CD4-positive, alpha-beta T cell treated with Interleukin-2 at 100 ng/mL for 4 hours (primary cell): ENCODE measurements around the gene MBD6.
"Not testable (repeated sequence)": the region's sequence is repeated elsewhere in the genome, so short reads cannot be mapped to it uniquely, and the experiment has no call there.

ENCODE experiments used
- DNase-seq: peaks from one replicate; pipeline ENCODE4 v3.0.0-alpha.2; 2020; ENCODE audit warnings: low spot score

The MBD6 gene

DNA sequence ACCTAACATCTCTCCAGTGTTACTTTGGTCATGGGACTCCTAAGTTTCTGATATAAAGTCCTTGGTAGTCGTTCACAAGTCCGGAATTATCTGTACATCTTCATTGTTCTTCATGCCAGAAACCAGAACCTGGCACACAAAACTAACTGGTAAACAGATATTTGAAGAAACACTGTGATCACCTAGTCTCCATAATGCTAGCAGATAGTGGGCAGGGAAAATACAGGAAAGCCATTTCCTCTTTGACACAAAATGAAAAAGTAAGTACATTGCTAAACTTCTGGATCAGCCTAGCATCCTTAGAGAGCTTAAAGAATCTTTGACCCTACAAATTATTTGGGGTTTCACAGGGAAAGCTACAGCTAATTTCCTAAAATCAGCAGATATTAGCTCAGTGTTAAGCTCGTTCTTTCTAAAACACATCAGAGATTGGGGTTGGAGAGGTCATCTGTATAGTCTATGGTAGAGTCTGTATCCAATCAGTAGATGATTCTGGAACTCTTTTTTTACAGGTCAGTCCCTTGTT is 7.2 kb upstream of the MBD6 start:
- no peak for DNase-seq

- DNase-seq: no peak
Observed at GRCh38 chr12:57515934-57516541, 6.6 kb upstream of the MBD6 start.

DNA sequence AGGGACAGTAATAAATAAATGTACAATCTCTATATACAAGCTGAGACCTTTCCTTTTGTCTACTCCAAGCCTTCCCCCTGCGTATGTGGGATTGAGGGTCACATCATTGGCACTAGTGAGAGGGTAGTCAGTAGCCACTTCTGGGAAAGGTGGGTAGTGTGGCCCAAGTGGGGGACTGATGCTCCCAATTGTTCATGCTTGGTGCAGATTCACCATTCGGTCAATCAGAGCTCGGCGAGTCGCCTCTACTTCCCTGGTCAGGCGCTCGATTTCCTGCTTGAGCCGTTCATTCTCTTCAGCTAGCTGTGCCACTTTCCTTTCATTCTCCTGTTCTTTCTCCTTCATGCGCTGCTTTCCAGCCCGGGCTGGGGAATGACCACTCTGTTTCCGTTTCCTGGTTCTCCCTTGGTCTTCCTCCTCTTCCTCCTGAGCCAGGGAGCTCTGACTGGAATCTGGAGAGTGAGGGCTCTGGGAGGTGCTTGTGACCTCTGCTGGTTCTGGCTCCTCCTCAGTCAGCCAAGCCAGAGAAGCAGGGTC is 5.9 kb upstream of the MBD6 start:
- no peak for DNase-seq

GRCh38 chr12:57517187-57517586 is 5.4 kb upstream of the MBD6 start:
- DNase-seq: no peak

DNA sequence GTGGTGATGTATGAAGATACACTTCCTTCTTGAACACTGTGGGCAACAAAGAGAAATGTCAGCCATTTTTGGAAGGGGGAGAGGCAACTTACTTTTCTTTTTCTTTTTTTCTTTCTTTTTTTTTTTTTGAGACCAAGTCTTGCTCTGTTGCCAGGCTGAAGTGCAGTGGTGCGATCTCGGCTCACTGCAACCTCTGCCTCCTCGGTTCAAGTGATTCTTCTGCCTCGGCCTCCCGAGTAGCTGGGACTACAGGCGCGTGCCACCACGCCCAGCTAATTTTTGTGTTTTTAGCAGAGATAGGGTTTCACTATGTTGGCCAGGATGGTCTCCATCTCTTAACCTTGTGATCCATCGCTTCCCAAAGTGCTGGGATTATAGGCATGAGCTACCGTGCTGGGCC is 4.9 kb upstream of the MBD6 start:
- DNase-seq: not testable (repeated sequence)

- no peak for DNase-seq
Observed at GRCh38 chr12:57518176-57518919, 4.3 kb upstream of the MBD6 start.

- DNase-seq: no peak
Observed at GRCh38 chr12:57518920-57519795, 3.5 kb upstream of the MBD6 start.

- peak; percentile 13 for DNase-seq
Observed at GRCh38 chr12:57519796-57520052, 2.9 kb upstream of the MBD6 start.

GRCh38 chr12:57520053-57520818 is 2.4 kb upstream of the MBD6 start, which contains the start of gene DDIT3:
Gene DDIT3, minus strand, starts transcription at chr12:57520514. Its CDS starts 3,108 bp downstream, at chr12:57517406.
- peak; percentile 99 for DNase-seq

GRCh38 chr12:57521525-57522010 is 1.1 kb upstream of the MBD6 start:
- peak; percentile 11 for DNase-seq

- peak; percentile 28 for DNase-seq
Observed at GRCh38 chr12:57522887-57523705, 472 bp downstream of the MBD6 start.

DNA sequence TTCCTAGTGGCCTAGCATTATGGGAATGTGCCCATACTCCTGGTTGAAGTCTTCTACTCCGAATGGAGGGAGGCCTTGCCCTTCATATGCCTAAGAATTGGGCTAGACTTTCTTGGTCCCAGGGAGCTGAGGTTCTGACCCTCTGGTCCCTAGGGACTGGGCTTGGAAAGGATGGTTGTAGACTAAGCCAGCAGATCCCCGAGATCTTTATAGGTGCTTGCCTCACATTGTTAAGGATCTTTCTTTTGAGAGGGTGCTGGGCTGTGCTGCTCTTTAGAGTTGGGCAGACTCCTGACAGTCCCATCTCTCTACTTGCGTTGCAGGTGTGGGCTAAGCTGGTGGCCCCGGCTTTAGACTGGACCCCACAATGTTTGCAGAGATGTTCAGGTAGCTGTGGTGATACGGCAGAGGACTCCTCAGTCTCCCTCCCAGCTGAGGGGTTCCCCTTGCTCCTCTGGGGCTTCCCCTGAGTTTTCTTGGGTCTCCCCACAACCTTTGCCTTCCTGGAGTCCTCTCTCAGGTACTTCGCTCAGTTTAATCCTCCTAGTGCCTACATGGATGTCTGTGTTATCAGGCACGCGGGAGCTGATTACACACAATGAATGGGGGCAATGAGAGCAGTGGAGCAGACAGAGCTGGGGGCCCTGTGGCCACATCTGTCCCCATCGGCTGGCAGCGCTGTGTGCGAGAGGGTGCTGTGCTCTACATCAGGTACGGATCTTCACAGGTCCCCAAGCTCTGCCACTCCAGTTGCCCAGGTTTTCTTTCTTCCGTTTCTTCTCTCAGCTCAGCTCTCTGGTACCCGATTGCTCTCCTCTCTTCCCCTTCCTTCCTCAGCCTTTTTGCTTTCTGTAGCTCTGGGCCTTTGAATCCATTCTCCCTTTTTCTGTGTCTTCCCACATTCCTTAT is 1.3 kb downstream of the MBD6 start:
- no peak for DNase-seq

DNA sequence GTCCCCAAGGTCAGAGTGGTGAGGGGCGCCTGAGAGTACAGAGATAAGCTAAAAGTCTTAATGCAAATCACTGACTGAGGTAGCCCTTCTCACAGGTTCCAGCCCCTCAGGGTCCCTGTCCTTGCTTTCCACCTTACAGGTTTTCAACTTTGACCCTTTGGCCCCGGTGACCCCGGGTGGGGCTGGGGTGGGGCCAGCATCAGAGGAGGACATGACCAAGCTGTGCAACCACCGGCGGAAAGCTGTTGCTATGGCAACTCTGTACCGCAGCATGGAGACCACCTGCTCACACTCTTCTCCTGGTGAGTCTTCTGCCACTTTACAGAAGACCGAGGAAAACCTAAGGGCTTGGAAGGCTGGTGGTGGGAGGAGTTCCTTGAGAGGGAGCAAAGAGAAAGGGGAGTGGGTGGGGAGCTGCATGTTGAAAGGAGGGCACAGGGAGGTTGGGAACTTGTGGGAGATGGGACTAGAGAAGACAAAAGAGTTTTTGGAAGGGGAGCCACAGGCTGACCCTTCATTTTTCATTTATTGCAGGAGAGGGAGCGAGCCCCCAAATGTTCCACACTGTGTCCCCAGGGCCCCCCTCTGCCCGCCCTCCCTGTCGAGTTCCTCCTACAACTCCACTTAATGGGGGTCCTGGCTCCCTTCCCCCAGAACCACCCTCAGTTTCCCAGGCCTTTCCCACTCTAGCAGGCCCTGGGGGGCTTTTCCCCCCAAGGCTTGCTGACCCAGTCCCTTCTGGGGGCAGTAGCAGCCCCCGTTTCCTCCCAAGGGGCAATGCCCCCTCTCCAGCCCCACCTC is 2.4 kb downstream of the MBD6 start:
- DNase-seq: no peak

DNA sequence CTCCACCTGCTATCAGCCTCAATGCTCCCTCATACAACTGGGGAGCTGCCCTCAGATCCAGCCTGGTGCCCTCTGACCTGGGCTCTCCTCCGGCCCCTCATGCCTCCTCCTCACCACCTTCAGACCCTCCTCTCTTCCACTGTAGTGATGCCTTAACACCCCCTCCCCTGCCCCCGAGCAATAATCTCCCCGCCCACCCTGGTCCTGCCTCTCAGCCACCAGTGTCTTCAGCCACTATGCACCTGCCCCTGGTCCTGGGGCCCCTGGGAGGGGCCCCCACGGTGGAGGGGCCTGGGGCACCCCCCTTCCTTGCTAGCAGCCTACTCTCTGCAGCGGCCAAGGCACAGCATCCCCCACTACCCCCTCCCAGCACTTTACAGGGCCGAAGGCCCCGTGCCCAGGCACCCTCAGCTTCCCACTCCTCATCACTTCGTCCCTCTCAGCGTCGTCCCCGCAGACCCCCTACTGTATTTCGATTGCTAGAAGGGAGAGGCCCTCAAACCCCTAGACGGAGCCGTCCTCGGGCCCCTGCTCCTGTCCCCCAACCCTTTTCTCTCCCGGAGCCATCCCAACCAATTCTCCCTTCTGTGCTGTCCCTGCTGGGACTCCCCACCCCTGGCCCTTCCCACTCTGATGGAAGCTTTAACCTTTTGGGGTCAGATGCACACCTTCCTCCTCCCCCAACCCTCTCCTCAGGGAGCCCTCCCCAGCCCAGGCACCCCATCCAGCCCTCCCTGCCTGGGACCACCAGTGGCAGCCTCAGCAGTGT is 3.2 kb downstream of the MBD6 start:
- no peak for DNase-seq

DNA sequence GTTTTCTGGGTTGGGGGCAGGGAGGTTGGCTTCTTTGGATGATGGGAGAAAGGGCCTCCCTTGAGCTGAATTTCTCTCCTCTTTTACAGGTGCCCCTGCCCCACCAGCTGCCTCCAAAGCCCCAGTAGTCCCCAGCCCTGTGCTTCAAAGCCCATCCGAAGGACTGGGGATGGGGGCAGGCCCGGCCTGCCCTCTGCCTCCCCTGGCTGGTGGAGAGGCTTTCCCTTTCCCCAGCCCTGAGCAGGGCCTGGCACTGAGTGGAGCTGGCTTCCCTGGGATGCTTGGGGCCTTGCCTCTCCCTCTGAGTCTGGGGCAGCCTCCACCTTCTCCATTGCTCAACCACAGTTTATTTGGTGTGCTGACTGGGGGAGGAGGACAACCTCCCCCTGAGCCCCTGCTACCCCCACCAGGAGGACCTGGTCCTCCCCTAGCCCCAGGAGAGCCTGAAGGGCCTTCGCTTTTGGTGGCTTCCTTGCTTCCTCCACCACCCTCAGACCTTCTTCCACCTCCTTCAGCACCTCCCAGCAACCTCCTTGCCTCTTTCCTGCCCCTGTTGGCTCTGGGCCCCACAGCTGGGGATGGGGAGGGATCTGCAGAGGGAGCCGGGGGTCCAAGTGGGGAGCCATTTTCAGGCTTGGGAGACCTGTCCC is 4.0 kb downstream of the MBD6 start:
- DNase-seq: no peak

- DNase-seq: no peak
Observed at GRCh38 chr12:57527184-57527583, 4.6 kb downstream of the MBD6 start.

- no peak for DNase-seq
Observed at GRCh38 chr12:57528176-57528575, 5.6 kb downstream of the MBD6 start.
